GM23248 (cell line): ENCODE measurements around the gene CFAP251. TPM values are rescaled to one million over a fixed set of nuclear protein-coding genes. Genes with fewer than 3 reads are reported as not detected.

ENCODE experiments used
- DNase-seq: peaks from one replicate; pipeline ENCODE4 v3.0.0-alpha.2; 2015
- H2AFZ ChIP-seq: fragments of 200-600 bp; sonication (generic); 2 replicates; pipeline ENCODE4 v1.6.1; 2016; ENCODE audit warnings: antibody characterized with exemption
- H3F3A ChIP-seq: fragments of 200-600 bp; sonication (generic); 2 replicates; pipeline ENCODE4 v1.6.1; 2016; ENCODE audit warnings: mild to moderate bottlenecking, antibody characterized with exemption, mixed run types; ENCODE audit not compliant: insufficient read depth
- H3K27ac ChIP-seq: fragments of 200-600 bp; sonication (generic); 2 replicates; pipeline ENCODE4 v1.5.1; 2016; ENCODE audit warnings: mild to moderate bottlenecking
- H3K27me3 ChIP-seq: fragments of 200-600 bp; sonication (generic); replicated peaks from 2 replicates; pipeline ENCODE4 v1.6.1; 2016; ENCODE audit warnings: mild to moderate bottlenecking; ENCODE audit not compliant: insufficient read depth
- H3K36me3 ChIP-seq: fragments of 200-600 bp; sonication (generic); 2 replicates; pipeline ENCODE4 v1.6.1; 2016; ENCODE audit warnings: low read depth, mild to moderate bottlenecking
- H3K4me1 ChIP-seq: fragments of 200-600 bp; sonication (generic); 2 replicates; pipeline ENCODE4 v1.6.1; 2016; ENCODE audit warnings: mild to moderate bottlenecking; ENCODE audit not compliant: insufficient read depth
- H3K4me2 ChIP-seq: fragments of 200-600 bp; sonication (generic); one replicate; pipeline ENCODE4 v1.6.1; 2016; ENCODE audit warnings: mild to moderate bottlenecking; ENCODE audit not compliant: unreplicated experiment
- H3K4me3 ChIP-seq: fragments of 200-600 bp; sonication (generic); 2 replicates; pipeline ENCODE4 v1.5.1; 2016; ENCODE audit warnings: mild to moderate bottlenecking
- H3K79me2 ChIP-seq: fragments of 200-600 bp; sonication (generic); 2 replicates; pipeline ENCODE4 v1.6.1; 2016; ENCODE audit warnings: mild to moderate bottlenecking; ENCODE audit not compliant: insufficient read depth
- H3K9ac ChIP-seq: fragments of 200-600 bp; sonication (generic); 2 replicates; pipeline ENCODE4 v1.6.1; 2016; ENCODE audit warnings: mild to moderate bottlenecking
- H3K9me2 ChIP-seq: fragments of 200-600 bp; sonication (generic); 2 replicates; pipeline ENCODE4 v1.6.1; 2016; ENCODE audit warnings: mixed run types, mild to moderate bottlenecking, moderate library complexity; ENCODE audit not compliant: insufficient read depth
- H3K9me3 ChIP-seq: fragments of 200-600 bp; sonication (generic); one replicate; pipeline ENCODE4 v1.6.1; 2017; ENCODE audit warnings: low read depth
- H4K20me1 ChIP-seq: fragments of 200-600 bp; sonication (generic); 2 replicates; pipeline ENCODE4 v1.6.0; 2016; ENCODE audit not compliant: insufficient read depth
- EZH2 ChIP-seq: fragments of 200-600 bp; sonication (generic); IDR thresholded peaks from 2 replicates; pipeline ENCODE4 v1.6.1; 2018; ENCODE audit warnings: antibody characterized with exemption, mild to moderate bottlenecking; ENCODE audit not compliant: insufficient read depth, poor library complexity, severe bottlenecking
- EZH2phosphoT487 ChIP-seq: fragments of 200-600 bp; sonication (generic); IDR thresholded peaks from 2 replicates; pipeline ENCODE4 v1.6.1; 2018; ENCODE audit warnings: antibody characterized with exemption, moderate library complexity, mild to moderate bottlenecking, low read depth; ENCODE audit not compliant: insufficient read depth
- WGBS, 2 experiments: methylation state at CpG; one replicate each; pipeline ENCODE4 v1.1.6; 2015 to 2017; ENCODE audit warnings: low lambda C conversion rate in 2 of 2, low coverage in 1 of 2; ENCODE audit errors: missing lambda C conversion rate in 2 of 2; 5-methylcytosine and 5-hydroxymethylcytosine counted together
- in situ Hi-C: fragments of 300-500 bp; cut with MboI; formaldehyde crosslinking; loops from 2 replicates; pipeline ENCODE4 v1.15.0; 2020
- polyA plus RNA-seq: library from polyadenylated mRNA; unstranded; fragments of >200 nt; fragmentation: Nextera tagmentation; extraction: Ambion mirVana; gene quantifications from 2 replicates; pipeline ENCODE4 v1.2.1, GENCODE V29; 2016
- total RNA-seq: library from RNA; depleted of rRNA; stranded (reverse); fragments of >200 nt; shearing (Covaris generic); gene quantifications from 2 replicates; pipeline ENCODE4 v1.2.3, GENCODE V29; 2014

The CFAP251 gene
- total and polyA plus RNA-seq, 2 experiments from 2014 or later = 0.58 to 1.6 TPM

DNA sequence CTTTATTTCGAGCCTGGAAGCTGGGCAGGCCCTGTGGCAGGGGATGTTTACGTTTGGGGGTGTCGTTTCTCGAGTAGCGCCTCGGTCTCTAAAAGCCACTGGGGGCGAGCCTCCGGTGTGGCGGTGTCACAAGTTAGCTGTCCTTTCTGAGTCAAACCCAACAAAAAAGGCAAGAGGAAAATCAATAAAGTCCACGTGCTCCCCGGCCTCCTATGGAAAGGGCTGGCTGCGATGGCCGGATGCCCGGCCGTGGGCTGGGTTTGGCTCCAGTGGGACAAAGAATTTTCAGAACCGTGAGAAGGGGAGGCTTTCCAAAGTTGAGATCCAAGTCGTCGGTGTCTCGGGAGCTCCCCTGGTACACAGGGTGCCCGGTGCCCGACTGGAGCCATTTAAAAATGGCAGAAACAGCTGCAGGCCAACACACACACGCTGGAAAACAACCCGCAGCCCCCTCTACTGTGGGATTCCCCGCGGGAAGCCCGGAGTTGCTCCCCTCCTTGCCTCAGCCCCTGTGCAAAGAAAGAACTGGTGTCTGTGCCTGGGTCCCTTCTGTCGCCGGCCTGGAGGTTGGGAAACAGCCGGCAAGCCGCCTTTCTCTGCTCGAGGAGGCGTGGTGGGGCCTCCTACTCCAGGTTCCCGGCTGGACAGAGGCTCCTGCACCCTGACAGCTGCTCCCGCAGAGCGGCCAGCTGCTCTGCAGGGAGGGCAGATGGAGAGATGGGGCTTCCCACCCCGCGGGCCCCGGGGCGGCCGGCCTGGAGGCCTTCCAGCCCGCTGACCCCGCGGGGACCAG is 105.1 kb downstream of the CFAP251 start:
- in situ Hi-C loops = no loop called here
- H3K9ac ChIP-seq = peak overlapping the region; percentile 75
- 6 to 7% methylated on average over 42 to 43 of the region's 43 CpGs for WGBS, 2 experiments
- H4K20me1 ChIP-seq = no peaks in the 10 kb centered on the region
- H3K79me2 ChIP-seq = peaks cover 9% of the 10 kb centered on the region
- peak overlapping the region; percentile 73 for H3K4me3 ChIP-seq
- peak overlapping the region; percentile 60 for H3K27ac ChIP-seq
- no peak for TF ChIP-seq EZH2phosphoT487
- TF ChIP-seq EZH2 = no peak
- H3F3A ChIP-seq = no peaks in the 10 kb centered on the region
- DNase-seq = peak; percentile 87
- peaks cover 4% of the 10 kb centered on the region; the same call in 1 of the 2 replicates for H3K27me3 ChIP-seq
- 0 out of 2 replicates have a peak, but pooled peaks cover 5% of the 10 kb centered on the region for H3K4me1 ChIP-seq
- no peaks in the 10 kb centered on the region for H3K9me3 ChIP-seq
- peak overlapping the region; percentile 84 for H2AFZ ChIP-seq
- peak overlapping the region; percentile 93 for H3K4me2 ChIP-seq
- H3K36me3 ChIP-seq = no peaks in the 10 kb centered on the region
- no peaks in the 10 kb centered on the region for H3K9me2 ChIP-seq

DNA sequence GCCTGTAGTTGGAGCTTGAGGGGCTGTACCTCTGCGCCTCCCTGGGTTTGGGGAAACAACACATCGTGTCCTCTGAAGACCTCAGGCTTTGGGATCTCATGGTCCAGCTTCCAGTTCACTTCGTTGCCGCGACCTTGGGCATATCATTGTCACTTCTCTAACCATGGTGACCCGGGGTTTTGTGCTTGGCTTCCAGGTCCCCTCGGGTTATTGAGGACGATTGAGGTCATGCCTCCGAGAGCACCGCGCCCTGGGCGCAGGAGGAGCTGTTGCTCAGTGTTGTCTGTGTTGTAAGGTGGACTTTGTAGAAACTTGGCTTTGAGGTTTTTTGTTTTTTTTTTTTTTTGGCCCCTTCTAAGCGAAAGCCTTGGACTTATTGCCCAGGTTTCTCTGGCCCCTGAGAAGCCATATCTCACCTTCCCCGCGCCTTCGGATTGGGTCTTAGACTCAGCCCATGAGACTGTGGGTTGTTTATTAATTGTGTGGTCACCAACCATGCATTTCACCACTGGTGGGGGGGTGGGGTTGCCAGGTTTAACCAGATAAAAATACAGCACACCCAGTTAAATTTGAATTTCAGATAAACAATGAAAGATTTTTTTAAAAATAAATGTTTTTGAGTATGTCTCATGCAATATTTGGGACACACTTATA is 105.9 kb downstream of the CFAP251 start:
- H3K36me3 ChIP-seq = no peaks in the 10 kb centered on the region
- peak overlapping the region; percentile 75; the same call in 1 of the 2 replicates for H3K9ac ChIP-seq
- no peak overlapping the region for H3K4me2 ChIP-seq
- no peak overlapping the region for H3K27ac ChIP-seq
- peak; percentile 10 for DNase-seq
- H3K9me2 ChIP-seq = no peaks in the 10 kb centered on the region
- H3K27me3 ChIP-seq = peaks cover 4% of the 10 kb centered on the region; the same call in 1 of the 2 replicates
- in situ Hi-C loops = no loop called here
- peak overlapping the region; percentile 84 for H2AFZ ChIP-seq
- TF ChIP-seq EZH2 = no peak
- TF ChIP-seq EZH2phosphoT487 = no peak
- no peaks in the 10 kb centered on the region for H3F3A ChIP-seq
- 88 to 89% methylated on average over 16 of the region's 16 CpGs for WGBS, 2 experiments
- 0 out of 2 replicates have a peak, but pooled peaks cover 5% of the 10 kb centered on the region for H3K4me1 ChIP-seq
- H3K79me2 ChIP-seq = peaks cover 11% of the 10 kb centered on the region
- no peaks in the 10 kb centered on the region for H4K20me1 ChIP-seq
- H3K4me3 ChIP-seq = 0 out of 2 replicates have a peak overlapping the region, but pooled peaks have one; percentile 73
- no peaks in the 10 kb centered on the region for H3K9me3 ChIP-seq

DNA sequence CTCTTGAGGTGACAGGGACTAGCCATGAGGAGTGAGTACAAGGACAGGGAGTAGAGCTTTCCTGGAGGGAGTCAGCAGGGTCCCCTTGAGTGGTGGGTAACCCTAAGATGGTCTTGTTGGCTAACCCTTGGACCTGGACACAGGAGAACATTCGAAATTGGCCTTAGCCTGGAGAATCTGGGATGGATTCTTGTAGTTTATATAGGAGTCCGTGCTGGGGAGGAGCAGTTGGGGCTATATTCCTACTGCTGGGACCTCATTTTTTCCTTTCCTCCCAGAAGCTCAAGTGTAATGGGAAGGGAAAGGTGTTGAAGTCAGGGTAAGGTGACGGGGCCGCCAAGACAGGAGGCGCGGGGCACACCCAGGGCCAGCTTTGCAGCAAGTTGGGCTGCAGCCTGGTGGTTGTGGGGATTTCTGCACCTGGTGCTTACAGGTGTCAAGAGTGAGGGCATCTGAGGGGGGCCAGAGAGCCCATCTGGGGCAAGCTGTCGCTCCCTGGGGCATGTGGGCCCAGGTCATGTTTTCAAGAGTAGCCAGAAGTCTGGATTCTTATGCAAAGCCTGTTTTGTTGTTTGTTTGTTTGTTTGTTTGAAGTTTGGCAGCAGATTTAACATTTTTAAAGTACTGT is 108.4 kb downstream of the CFAP251 start:
- H3K4me1 ChIP-seq = 0 out of 2 replicates have a peak, but pooled peaks cover 5% of the 10 kb centered on the region
- no peak overlapping the region for H3K4me3 ChIP-seq
- no peak for TF ChIP-seq EZH2phosphoT487
- TF ChIP-seq EZH2 = no peak
- H3K9ac ChIP-seq = no peak overlapping the region
- no peak overlapping the region for H3K27ac ChIP-seq
- in situ Hi-C loops = no loop called here
- 97 to 98% methylated on average over 7 of the region's 7 CpGs for WGBS, 2 experiments
- H3K4me2 ChIP-seq = no peak overlapping the region
- no peak overlapping the region for H2AFZ ChIP-seq
- peaks cover 11% of the 10 kb centered on the region for H3K79me2 ChIP-seq
- no peaks in the 10 kb centered on the region for H3K9me2 ChIP-seq
- no peaks in the 10 kb centered on the region for H3K9me3 ChIP-seq
- DNase-seq = no peak
- H3F3A ChIP-seq = no peaks in the 10 kb centered on the region
- no peaks in the 10 kb centered on the region for H3K27me3 ChIP-seq
- H4K20me1 ChIP-seq = no peaks in the 10 kb centered on the region
- H3K36me3 ChIP-seq = no peaks in the 10 kb centered on the region

DNA sequence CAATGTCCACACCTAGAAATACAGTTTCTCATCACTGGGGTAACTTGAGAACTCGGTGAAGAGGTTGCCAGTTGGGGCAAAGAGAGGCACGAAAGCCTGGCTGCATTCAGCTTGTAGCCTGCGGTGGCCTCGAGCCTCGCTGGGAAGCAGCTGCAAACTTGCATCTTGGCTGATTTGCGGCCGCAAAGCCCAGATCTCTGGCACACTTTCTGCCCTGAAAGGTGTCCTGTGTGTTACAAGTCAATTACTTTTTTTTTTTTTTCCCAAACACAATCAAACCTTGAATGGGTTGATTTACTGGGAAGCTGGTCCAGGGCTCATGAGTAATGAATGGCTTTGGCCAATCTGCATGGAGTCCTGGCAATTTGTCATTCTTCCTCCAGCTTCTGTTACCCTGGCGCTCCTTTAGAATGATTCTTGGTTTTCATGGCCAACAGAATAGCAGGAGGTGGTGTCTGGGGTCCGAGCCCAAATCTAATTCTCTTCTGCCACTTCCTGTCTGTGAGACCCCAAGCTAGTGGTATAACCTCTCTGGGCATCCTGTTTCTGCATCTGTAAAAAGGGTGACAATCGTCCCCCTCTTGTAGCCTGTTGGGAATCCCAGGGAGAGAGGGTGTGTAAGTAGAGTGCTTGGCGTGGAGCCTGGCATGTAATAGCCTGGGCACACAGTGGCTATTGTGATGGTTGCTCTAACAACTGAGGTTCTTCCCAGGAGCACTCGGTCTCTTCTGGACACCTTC is 109.9 kb downstream of the CFAP251 start:
- Histone ChIP-seq H3K9me2 (no peaks in the 10 kb centered on the region), H3K4me2 (no peak overlapping the region), H3K9ac (no peak overlapping the region), H3K27ac (no peak overlapping the region), H3F3A (no peaks in the 10 kb centered on the region), H3K9me3 (no peaks in the 10 kb centered on the region), H2AFZ (no peak overlapping the region), H3K79me2 (peaks cover 11% of the 10 kb centered on the region), H3K4me1 (no peaks in the 10 kb centered on the region), H3K27me3 (no peaks in the 10 kb centered on the region), H3K36me3 (no peaks in the 10 kb centered on the region), H4K20me1 (no peaks in the 10 kb centered on the region), H3K4me3 (no peak overlapping the region)
- WGBS, 2 experiments = 67 to 72% methylated on average over 12 of the region's 12 CpGs
- TF ChIP-seq EZH2 = no peak
- TF ChIP-seq EZH2phosphoT487 = no peak
- in situ Hi-C loops = no loop called here
- DNase-seq = peak; percentile 45
